ENCODE measurements around the gene PRB4.
"Not testable (repeated sequence)": the region's sequence is repeated elsewhere in the genome, so short reads cannot be mapped to it uniquely, and the experiment has no call there.

PRB4 gene

GRCh38 chr12:11310336-11310735 is at the start of gene PRB4:
Gene PRB4, minus strand, starts transcription at chr12:11310436. Its CDS starts 38 bp downstream, at chr12:11310398.
- Histone ChIP-seq H3K27ac (no peak within 1 kb of the TSS), H3K4me3 (no peak within 1 kb of the TSS)

- not testable (repeated sequence) for H3K4me3 ChIP-seq
Measured at GRCh38 chr12:11351736-11352135, 41.5 kb upstream of the PRB4 start.

DNA sequence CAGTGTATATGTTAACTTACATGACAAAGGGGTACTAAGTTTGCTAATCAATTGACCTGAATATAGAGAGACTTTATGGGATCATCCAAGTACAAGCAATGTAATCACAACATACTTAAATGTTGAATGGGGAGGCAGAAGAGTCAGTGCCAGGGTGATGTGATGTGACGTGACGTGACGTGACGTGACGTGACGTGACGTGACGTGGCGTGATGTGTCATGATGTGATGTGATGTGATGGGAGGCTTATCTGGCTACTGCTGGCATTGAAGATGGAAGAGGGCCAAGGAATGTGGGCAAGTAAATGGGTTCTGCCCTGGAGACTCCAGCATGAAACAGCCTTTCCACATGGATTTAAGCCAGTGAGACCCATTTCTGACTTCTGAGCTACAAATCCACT is 38.2 kb upstream of the PRB4 start:
- H3K27ac ChIP-seq, result no peak overlapping the region
- H3K4me3 ChIP-seq, result no peak overlapping the region

More at GRCh38 chr12:11351736-11352135, 41.5 kb upstream of the PRB4 start:
- not testable (repeated sequence) for H3K27ac ChIP-seq

DNA sequence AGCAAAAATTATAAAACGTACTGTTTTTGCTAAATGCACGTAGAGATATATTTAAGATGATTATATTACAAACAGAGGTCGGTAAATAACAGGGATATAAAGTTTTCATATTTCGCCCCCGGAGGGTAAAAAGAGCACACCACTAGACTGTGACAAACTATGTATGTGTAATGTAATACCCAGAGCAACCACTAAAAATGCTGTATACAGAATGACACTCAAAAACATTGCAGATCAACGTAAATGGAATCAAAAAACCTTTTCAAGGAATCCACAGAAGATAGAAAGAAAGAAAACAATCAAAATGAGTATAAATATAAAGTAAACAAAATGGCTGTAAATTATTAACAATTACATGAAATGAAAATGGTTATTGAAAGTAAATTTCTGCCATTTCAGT is 37.6 kb upstream of the PRB4 start:
- Histone ChIP-seq H3K4me3 (no peak overlapping the region), H3K27ac (no peak overlapping the region)

DNA sequence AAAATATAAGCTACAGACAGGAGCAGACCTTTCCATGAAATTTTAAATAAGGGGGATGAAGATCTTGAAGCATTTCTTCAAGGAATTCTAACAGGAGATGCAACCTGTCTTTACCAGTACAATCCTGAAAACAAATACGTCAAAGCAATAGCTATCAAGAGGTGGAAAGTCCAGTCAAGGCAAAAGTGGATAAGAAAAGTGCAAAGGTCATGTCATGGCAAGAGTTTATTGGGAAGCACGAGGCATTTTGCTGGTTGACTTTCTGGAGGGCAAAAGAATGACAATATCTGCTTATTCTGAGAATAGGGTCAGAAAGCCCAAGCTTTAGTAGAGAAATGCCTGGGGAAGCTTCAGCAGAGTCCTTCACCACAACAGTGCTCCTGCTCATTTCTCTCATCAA is 34.3 kb upstream of the PRB4 start:
- Histone ChIP-seq H3K27ac (no peak overlapping the region), H3K4me3 (no peak overlapping the region)

- no peak overlapping the region for H3K4me3 ChIP-seq
- no peak overlapping the region for H3K27ac ChIP-seq
Measured at GRCh38 chr12:11324426-11324825, 14.2 kb upstream of the PRB4 start.

DNA sequence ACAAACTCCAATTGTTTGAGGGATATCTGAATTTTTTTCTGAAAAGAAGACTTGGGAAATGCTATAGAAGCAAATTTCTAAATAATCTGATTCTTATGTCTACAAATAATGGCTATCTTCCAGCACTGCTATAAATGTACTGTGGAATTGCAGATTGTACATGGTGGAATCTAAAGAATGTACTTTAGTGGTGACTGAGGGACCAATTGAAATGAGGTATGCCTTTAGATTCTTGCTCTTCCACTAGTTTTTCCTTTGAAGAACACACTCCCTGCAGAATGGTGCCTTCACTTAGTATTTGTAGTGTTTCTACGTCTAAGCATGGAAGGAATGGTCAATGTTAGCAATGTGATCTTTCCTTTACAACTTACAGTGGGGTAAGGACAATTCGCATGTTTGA is 11.7 kb upstream of the PRB4 start:
- H3K27ac ChIP-seq, result no peak overlapping the region
- H3K4me3 ChIP-seq, result no peak overlapping the region

GRCh38 chr12:11307143-11307542 is 3.1 kb downstream of the PRB4 start:
- H3K27ac ChIP-seq, result no peak overlapping the region
- no peak overlapping the region for H3K4me3 ChIP-seq

- H3K4me3 ChIP-seq, result no peak overlapping the region
- H3K27ac ChIP-seq, result no peak overlapping the region
Measured at GRCh38 chr12:11273449-11273848, 36.8 kb downstream of the PRB4 start.

DNA sequence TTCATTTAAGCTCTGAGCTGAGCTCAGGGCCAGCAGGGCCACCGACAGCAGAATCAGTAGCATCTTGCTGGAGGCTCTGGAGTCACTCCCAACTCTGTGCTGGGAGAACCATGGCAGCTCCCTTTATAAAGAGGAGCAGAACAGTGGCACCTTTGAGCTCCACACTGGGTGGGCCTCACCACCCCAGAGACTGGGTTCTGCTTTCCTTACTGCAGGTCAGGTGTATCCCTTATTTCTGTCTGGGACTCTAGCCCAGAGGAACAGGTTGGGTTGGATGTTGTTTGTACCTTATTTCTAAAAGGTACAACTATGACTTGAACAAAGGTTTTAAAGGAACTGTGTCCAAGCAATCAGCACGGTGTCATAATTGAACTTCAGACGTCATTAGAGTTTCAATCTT is 40.6 kb downstream of the PRB4 start, which contains the start of gene PRB3:
Gene PRB3, minus strand, starts transcription at position 101 of the 400 bp plus-strand sequence. Its CDS starts 38 bp downstream, at position 63.
- Histone ChIP-seq H3K4me3 (no peak within 1 kb of the TSS), H3K27ac (no peak within 1 kb of the TSS)

DNA sequence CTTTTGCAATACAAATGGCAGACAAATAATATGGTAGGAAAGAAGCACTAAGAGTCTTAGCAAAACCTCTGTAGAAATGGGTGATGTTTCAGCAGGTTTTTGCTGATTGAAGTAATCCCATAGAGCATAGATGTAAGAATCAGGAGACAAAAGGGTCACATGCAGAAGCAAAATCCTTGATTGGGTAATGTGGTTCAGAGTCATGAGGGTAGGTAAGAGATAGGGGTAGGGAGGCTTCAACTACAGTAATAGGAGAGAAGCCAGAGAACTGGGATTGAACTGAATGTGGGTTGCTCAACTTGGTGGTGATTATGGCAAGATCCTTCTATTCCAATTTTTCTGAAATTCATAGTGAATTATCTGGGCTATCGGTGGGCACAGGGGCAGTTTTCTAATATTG is 45.7 kb downstream of the PRB4 start:
- Histone ChIP-seq H3K27ac (no peak overlapping the region), H3K4me3 (no peak overlapping the region)

Data from skin epidermis (tissue), 12 donors.